Astrocyte of the spinal cord (primary cell): ENCODE results near the gene BTBD18.

Experiments used
- DNase-seq: peaks from one replicate; pipeline ENCODE4 v3.0.0; 2011; ENCODE audit warnings: low read depth, low spot score
- H3K4me3 ChIP-seq: 2 replicates; pipeline ENCODE4 v1.5.1; 2011; ENCODE audit warnings: low read depth, mild to moderate bottlenecking, low read length, moderate library complexity
- in situ Hi-C: cut with HindIII; loops from 2 replicates; pipeline ENCODE4 v1.10.0; 2017; ENCODE audit warnings: low sequenced_read_pairs
- TF ChIP-seq, protein P1 (sequence below): IDR thresholded peaks from 2 replicates; pipeline ENCODE4 v1.5.1; 2012; ENCODE audit warnings: low read depth, mild to moderate bottlenecking, low read length, inconsistent platforms

BTBD18 gene

DNA sequence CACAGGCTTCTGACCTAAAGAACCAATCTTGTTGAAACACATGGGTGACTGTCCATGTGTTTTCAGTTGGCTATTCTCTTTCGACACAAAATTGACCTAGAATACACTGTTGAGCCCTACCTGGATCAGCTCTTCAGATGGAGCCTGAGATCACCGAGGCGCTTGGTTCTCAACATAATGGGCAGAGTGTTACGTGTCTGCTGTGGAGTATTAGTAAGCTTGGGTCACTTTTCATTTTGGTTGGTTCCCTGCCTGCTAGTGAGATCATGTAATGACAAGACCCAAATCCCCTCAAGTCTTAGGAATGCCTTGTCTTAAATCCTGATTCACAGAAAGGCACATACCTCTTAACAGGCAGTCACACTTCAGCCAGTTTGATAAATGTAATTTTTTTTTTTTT lies 48.3 kb downstream of the BTBD18 start:
- no peak for DNase-seq
- in situ Hi-C loops: no loop called here
- TF ChIP-seq, protein P1, sequence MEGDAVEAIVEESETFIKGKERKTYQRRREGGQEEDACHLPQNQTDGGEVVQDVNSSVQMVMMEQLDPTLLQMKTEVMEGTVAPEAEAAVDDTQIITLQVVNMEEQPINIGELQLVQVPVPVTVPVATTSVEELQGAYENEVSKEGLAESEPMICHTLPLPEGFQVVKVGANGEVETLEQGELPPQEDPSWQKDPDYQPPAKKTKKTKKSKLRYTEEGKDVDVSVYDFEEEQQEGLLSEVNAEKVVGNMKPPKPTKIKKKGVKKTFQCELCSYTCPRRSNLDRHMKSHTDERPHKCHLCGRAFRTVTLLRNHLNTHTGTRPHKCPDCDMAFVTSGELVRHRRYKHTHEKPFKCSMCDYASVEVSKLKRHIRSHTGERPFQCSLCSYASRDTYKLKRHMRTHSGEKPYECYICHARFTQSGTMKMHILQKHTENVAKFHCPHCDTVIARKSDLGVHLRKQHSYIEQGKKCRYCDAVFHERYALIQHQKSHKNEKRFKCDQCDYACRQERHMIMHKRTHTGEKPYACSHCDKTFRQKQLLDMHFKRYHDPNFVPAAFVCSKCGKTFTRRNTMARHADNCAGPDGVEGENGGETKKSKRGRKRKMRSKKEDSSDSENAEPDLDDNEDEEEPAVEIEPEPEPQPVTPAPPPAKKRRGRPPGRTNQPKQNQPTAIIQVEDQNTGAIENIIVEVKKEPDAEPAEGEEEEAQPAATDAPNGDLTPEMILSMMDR: no peak
- no peak overlapping the region for H3K4me3 ChIP-seq

DNA sequence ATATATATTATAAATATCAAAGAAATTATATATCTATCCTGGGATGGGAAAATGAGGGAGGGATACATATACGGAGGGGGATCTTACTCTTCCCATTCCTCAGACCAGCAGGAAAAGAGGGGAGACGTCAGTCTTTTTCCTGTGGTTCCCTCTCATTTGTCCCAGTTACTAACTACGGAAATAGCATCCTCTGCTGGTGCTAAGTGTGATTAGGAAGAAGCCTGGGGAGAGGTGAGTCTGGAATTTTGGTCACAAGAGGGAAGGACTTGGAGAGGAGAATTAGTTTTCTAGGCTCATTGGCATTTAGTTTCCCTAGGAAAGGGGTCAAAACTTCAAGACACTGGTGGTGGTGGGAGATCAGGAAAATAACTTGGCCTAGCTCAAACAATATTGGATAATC lies 51.2 kb downstream of the BTBD18 start:
- no peak for DNase-seq
- in situ Hi-C loops: no loop called here
- TF ChIP-seq, protein P1: no peak
- H3K4me3 ChIP-seq: no peak overlapping the region

DNA sequence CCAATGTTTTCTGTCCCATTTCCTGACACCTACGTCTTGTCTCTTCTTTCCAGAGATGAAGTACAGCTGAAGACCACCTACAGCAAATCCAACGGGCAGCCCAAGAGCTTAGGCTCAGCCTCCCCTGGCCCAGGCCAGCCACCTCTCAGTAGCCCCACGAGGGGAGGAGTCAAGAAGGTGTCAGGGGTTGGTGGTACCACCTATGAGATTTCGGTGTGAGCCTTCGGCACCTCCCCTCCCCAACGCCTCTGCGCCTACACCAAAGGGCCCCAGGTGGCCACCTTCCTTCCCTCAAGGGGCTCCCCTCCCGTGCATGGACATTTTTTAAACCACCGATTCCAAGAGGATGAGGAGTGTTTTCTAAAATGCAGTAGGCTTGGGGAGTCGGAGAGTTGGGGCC lies 51.8 kb downstream of the BTBD18 start:
- TF ChIP-seq, protein P1: no peak
- in situ Hi-C loops: no loop called here
- no peak overlapping the region for H3K4me3 ChIP-seq
- DNase-seq: no peak

DNA sequence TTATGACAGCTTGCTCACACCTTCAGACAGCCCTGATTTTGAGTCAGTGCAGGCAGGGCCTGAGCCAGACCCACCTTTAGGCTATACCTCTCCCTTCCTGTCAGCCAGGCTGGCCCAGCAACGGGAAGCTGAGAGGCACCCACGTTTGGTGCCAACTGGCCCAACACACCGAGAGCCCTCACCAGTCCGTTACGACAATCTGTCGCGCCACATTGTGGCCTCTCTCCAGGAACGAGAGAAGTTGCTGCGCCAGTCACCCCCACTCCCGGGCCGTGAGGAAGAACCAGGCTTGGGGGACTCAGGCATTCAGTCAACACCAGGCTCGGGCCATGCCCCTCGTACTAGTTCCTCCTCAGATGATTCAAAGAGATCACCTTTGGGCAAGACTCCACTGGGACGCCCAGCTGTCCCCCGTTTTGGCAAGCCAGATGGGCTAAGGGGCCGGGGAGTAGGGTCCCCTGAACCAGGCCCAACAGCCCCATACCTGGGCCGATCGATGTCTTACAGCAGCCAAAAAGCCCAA lies 52.7 kb downstream of the BTBD18 start:
- TF ChIP-seq, protein P1: no peak
- no peak for DNase-seq
- no peak overlapping the region for H3K4me3 ChIP-seq
- in situ Hi-C loops: no loop called here
